GM04503 (cell line): ENCODE results near the gene FAM83D.
A peak's percentile ranks its signal among the peaks of the same experiment; 100 is the strongest.

ENCODE experiments used
- DNase-seq: peaks from one replicate; pipeline ENCODE4 v3.0.0-alpha.2; 2012; ENCODE audit warnings: low read depth

Gene FAM83D

DNA sequence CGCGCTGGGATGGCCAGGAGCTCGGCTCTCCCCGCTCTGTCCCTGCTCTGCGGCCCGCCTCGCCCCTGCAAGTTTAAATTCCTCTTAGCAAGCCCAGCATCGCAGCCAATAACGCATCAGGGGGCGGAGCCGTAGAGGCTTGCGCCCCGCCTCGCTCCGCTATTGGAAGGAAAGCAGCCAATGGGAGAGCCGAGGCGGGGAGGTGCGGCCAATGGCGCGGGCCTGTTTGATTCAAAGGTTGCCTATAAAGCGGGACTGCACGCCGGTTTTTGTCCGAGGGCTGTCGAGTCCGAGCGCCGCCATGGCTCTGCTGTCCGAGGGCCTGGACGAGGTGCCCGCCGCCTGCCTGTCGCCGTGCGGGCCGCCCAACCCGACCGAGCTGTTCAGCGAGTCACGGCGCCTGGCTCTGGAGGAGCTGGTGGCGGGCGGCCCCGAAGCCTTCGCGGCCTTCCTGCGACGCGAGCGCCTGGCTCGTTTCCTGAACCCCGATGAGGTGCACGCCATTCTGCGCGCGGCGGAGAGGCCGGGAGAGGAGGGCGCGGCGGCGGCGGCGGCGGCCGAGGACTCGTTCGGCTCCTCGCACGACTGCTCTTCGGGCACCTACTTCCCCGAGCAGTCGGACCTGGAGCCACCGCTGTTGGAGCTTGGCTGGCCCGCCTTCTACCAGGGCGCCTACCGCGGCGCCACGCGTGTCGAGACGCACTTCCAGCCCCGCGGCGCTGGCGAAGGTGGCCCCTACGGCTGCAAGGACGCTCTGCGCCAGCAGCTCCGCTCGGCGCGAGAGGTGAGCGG lies at the start of gene FAM83D:
Gene FAM83D, plus strand, starts transcription at position 276 of the 792 bp plus-strand sequence. Its CDS starts 26 bp downstream, at position 302.
- DNase-seq: peak; percentile 75

GRCh38 chr20:38877483-38877882 lies 48.7 kb upstream of the FAM83D start:
- no peak for DNase-seq

DNA sequence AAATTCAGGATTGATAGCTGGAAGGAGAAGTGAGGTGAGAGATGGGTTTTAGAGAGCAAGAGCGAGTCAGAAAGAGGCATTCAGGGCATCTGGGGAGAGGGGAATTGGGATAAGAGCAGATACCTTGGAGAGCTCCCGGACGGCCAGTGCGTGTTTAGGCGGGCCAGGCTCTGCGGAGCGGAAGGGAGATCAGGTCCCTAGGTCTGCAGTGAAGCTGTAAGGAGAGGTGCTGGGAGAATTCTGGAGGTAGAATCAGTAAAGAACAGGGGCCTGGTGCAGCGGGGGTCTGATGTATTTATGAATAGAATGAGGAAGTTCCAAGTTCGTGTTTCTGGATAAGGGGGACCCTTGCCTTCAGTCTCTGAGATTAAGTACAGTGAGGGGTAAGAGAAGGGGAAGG lies 47.4 kb upstream of the FAM83D start:
- no peak for DNase-seq

GRCh38 chr20:38880952-38881735 lies 45.1 kb upstream of the FAM83D start:
- DNase-seq: no peak

GRCh38 chr20:38881806-38882440 lies 44.3 kb upstream of the FAM83D start:
- DNase-seq: no peak

DNA sequence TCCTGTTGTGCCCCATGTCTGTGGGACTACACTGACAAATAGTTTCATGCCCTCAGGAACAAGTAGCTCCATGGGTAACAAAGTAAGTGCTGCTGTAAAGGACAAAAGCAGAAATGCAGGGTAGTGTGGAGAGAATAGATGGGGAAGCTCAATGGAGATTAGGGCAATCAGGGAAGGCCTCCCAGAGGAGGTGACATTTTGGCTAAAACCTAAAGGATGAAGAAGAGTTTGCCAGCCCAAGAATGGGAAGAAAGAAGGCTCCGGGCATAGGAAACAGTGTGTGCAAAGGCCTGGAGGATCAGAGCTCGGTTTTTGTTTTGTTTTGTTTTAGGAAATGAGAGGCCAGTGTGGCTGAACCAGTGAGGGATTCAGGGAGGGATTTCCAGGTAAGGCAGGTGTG lies 43.6 kb upstream of the FAM83D start:
- DNase-seq: no peak

- no peak for DNase-seq
Measured at GRCh38 chr20:38883081-38883980, 42.9 kb upstream of the FAM83D start.

DNA sequence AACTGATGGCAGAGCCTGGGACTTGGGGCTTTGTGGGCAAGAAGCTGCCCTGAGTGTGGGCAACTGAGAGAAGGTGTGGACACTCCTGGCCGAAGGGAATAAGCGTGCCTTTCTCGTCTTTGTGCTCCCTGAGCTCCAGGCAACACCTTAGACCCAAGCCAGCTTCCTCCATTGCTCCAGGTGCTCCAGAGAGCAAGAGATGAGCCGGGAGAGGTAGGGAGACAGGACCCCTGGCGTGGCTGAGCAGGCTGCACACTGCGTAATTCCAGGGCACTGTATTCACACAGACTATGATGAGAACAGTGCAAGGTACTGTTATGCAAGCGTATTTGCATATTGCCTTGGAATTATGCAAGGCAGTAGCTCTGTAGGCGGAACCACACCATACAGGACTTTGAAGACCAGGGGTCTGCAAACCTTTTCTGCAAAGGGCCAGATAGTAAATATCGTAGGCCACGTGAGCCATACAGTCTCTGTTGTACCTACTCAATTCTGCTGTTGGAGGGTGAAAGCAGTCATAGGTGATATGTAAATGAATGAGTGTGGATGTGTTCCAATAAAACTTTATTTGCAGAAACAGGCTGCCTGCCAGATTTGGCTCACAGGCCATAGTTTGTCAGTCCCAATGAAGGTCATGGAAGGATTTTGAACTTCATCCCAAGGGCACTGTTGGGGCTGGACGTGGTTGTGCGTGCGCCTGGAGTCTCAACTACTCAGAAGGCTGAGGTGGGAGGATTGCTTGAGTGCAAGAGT lies 42.1 kb upstream of the FAM83D start:
- DNase-seq: no peak

- DNase-seq: no peak
Measured at GRCh38 chr20:38885357-38885756, 40.9 kb upstream of the FAM83D start.

DNA sequence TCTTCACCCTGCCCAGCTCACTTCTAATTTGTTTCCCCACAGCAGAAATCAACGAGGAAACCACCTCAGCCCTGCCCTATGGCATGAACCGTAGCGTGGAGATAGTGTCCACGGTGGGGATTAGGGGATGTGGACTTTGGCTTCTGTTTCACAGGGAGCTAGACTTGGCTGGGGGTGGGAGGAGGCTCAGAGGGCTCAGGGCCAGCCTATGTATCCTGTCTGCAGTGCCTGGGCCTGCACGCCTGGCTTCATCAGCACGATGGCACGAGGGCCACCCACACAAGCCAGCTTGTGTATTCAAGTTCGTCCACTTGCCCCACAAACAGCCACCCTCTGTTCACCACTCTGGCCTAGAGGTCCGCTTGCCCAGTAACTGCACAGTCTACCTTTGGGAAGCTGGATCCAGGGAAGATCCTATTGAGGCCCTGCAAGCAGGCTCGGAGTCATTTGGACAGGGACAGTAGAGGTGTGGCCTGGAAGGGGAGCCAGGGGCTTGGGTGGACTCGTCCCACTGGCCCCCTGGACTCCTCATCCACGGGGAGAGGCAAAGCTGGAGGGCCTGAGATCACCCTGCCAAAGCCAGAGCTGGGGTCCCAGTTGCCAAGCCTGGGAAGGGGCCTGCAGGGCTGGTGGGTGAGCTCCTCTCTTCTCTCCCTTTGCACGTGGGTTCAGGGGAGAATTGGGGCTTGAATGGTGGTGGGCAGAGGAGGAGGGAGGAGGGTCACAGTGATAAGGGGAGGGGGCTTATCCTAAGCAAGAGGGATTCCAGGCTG lies 38.0 kb upstream of the FAM83D start:
- DNase-seq: no peak

DNA sequence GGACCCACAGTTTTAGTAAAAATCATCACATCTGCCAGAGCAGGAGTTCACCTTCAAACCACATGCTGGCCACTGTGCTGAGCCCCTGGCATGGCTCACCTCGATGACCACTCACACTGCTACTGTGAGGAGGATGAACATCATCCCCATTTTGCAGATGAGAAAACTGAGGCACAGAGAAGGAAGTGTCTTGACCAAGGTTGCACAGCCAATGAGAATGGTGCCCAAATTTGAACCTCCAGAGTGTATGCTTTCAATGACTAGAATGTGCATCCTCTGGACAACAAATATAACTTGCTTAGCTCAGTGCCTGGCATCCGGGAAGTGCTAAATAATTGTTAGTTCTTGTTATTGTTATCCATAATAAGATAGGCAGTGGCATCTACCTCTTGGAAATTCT lies 37.2 kb upstream of the FAM83D start:
- no peak for DNase-seq

GRCh38 chr20:38889792-38890496 lies 36.3 kb upstream of the FAM83D start:
- no peak for DNase-seq

- no peak for DNase-seq
Measured at GRCh38 chr20:38890497-38890818, 35.8 kb upstream of the FAM83D start.

DNA sequence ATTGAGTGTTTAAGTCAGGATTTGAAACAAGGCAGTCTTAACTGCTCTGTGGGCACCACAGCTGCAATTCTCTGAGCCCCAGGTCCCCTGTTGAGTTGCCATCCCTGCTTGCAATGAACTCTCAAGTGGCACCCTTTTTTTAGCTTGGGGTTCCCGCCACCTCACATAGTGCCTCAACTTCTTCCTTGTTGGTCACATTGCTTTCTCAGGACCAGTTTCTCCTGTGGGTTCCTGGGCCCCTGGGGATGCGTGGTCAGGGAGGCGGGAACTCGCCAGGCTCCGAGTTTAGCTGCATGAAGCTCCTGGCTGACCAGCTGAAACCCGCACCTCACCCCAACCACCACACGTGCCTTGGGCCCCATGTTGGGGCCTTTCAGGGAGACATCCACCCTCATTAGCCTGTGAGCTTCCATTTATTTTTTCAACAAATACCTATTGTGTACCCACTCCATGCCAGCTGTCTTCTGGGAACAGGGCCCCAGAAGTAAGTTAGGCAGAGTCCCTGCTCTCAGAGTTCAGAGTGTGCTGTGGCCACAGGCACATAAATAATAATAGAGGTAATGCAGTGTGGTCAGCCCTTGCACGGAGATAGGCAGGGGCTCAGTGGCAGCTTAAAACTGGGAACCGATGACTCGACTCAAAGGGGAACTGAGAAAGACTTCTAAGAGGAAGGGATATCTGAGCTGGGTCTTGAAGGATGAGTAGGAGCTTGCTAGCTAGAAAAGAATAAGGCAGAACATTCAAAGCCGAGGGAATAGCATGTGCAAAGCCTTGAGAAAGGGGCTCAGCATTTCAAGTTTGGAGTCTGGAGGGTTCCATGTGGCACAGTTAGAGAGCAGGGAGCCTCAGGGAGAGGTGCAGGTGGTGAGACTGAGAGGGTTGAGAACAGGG lies 33.9 kb upstream of the FAM83D start:
- no peak for DNase-seq

DNA sequence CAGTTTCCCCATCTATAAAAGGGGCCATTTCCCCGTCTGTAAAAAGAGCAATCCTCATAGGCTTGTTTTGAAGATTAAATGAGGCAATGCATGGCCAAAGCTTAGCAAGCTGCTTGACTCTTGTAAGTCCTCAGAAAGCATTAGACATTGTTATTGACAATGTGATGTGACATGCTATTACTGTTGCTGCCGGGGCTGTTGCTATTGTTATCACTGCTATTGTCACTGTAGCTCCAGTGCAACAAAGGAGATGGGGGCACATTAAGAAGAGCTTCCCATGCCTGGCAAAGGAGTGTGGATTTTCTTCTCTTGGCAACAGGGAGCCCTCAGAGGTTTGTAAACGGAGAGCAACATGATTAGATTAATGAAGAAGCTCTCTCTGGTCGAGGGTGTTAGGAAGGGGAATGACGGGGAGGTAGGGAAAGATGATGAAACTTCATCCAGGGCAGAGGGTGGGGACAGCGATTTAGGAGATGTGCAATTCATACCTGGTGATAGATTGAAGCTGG lies 33.1 kb upstream of the FAM83D start:
- DNase-seq: no peak

- DNase-seq: no peak
Measured at GRCh38 chr20:38893565-38894090, 32.6 kb upstream of the FAM83D start.

GRCh38 chr20:38894091-38894847 lies 31.9 kb upstream of the FAM83D start:
- no peak for DNase-seq
